GM10266 (cell line): ENCODE results near the gene GORASP1.

Experiments
- DNase-seq: peaks from one replicate; pipeline ENCODE4 v3.0.0; 2012; ENCODE audit errors: extremely low spot score
- TF ChIP-seq, protein P1 (sequence below): IDR thresholded peaks from 2 replicates; pipeline ENCODE4 v1.5.1; 2012; ENCODE audit warnings: mild to moderate bottlenecking, low read depth; ENCODE audit not compliant: control insufficient read depth, insufficient read depth; ENCODE audit errors: missing control alignments

Gene GORASP1

DNA sequence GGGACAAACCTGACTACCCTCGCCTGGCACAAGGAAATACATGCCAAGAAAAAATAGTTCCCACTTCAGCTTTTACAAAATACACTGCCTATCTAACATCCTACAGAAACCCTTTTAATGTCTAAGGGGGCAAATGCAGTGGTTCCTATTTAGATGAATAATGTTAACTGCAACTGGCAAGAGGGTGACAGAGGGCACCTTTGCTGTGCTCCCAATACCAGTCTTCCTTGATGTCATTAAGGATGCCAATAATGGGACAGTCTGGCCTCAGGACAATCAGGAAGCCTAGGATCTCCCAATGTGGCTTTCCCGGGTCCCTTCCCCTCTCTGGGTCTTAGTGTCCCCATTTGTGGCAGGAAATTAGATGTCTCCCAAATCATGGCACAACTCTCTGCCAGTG is 32.0 kb upstream of the GORASP1 start:
- TF ChIP-seq, protein P1, sequence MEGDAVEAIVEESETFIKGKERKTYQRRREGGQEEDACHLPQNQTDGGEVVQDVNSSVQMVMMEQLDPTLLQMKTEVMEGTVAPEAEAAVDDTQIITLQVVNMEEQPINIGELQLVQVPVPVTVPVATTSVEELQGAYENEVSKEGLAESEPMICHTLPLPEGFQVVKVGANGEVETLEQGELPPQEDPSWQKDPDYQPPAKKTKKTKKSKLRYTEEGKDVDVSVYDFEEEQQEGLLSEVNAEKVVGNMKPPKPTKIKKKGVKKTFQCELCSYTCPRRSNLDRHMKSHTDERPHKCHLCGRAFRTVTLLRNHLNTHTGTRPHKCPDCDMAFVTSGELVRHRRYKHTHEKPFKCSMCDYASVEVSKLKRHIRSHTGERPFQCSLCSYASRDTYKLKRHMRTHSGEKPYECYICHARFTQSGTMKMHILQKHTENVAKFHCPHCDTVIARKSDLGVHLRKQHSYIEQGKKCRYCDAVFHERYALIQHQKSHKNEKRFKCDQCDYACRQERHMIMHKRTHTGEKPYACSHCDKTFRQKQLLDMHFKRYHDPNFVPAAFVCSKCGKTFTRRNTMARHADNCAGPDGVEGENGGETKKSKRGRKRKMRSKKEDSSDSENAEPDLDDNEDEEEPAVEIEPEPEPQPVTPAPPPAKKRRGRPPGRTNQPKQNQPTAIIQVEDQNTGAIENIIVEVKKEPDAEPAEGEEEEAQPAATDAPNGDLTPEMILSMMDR: no peak
- no peak for DNase-seq

DNA sequence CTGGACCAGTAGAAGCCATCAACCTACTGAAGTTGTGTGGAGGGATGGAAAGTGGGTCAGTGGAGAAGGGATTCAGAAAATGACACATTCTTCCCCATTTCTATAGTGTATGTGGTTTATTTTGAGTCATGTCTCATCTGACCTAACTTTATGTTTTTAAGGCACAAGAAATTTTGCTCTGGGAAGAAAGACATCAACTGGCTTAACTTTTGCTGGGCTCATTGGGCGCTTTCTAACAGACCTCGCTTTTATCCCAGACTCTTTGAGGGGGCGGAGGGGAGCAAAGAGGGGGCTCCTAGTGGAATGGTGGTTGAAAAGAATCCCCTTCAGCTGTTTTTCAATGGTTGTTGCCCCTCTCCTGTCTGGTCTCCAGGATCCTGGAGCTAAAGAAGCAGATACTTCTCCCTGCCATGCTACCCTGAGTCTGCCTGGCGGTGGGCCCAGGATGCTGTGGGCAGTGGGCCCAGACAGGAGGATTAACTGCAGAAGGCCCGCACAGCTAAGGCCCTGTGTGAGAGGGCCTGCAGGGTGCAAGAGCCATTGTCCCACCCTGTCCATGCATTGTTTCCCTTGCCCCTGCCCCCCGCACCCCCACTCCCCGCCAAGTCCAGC is 31.5 kb upstream of the GORASP1 start:
- TF ChIP-seq, protein P1: no peak
- DNase-seq: no peak

DNA sequence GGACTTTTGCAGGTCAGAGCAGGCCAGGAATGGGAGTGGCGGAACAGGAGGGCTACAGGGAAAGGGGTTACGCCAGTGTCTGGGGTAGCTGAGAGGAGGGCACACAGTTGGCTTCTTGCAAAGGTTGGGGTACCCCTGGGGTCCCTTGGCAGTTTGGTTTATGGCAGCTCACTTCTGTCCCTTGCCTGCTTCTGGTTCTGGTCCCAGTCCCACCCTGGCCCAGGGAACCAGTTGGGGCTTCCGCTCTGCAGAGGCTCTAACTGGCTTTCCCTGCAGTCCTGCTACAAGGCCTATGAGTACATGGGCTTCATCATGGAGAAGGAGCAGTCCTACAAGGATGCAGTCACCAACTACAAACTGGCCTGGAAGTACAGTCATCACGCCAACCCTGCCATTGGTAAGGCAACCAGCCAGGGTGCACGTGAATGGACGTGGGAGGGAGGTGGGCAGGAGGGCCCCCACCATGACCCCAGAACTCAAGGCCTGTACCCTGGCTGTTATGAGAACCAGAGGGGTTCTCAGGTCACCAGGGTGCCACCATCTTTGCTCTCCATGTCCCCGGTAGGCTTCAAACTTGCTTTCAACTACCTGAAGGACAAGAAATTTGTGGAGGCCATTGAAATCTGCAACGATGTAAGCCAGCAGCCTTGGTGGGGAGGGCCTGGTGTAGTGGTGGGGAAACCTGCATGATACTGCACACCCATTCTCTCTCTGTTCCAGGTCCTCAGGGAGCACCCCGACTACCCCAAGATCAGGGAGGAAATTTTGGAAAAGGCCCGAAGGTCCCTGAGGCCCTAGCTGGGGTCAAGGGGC is 30.8 kb upstream of the GORASP1 start:
- TF ChIP-seq, protein P1: no peak
- no peak for DNase-seq

DNA sequence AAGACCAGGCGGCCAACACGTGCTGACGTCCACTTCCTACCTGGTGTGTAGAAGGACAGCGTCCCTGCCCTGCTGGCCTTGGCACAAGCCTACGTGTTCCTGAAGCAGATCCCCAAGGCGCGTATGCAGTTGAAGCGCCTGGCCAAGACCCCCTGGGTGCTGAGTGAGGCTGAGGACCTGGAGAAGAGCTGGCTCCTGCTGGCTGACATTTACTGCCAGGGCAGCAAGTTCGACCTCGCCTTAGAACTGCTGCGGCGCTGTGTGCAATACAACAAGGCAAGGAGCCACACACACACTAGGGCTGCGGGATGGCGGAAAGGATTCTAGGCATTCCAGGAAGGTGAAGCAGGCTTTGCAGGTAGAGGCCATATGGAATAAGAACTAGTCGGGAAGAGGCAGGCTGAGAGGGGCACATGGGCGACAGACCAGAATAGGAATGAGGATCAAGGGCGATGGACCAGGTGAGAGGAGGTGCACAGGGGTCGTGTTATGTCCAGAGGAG is 30.1 kb upstream of the GORASP1 start:
- no peak for DNase-seq
- TF ChIP-seq, protein P1: no peak

DNA sequence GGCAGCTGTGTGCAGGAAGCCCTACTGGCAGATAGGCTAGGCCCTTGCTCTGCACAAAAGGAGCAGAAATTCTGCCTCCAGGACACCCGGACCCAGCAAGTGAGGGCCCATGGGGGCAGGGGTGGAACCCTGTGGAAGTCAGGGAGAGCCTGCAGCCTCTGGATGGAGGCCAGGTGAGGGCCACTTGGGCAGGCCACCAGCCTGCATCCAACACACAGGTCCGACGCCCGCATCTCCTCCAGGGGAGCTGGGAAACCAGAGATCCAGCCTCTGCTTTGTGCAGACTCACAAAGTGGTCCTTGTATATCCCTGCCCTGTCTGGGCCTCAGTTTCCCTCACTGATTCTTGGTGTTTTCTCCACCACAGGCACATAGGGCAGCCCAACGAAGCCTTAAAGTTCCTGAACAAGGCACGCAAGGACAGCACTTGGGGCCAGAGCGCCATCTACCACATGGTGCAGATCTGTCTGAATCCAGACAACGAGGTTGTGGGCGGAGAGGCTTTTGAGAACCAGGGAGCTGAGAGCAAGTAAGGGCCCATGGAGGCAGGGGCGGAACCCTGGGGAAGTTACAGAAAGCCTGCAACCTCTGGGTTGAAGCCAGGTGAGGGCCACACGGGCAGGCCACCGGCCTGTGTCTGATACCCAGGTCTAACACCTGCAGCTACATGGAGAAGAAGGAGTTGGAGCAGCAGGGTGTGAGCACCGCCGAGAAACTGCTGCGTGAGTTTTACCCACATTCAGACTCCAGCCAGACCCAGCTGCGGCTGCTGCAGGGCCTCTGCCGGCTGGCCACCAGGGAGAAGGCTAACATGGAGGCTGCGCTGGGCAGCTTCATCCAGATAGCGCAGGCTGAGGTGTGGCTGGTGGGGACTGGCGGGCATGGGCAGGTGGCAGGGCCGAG is 29.4 kb upstream of the GORASP1 start:
- TF ChIP-seq, protein P1: no peak

DNA sequence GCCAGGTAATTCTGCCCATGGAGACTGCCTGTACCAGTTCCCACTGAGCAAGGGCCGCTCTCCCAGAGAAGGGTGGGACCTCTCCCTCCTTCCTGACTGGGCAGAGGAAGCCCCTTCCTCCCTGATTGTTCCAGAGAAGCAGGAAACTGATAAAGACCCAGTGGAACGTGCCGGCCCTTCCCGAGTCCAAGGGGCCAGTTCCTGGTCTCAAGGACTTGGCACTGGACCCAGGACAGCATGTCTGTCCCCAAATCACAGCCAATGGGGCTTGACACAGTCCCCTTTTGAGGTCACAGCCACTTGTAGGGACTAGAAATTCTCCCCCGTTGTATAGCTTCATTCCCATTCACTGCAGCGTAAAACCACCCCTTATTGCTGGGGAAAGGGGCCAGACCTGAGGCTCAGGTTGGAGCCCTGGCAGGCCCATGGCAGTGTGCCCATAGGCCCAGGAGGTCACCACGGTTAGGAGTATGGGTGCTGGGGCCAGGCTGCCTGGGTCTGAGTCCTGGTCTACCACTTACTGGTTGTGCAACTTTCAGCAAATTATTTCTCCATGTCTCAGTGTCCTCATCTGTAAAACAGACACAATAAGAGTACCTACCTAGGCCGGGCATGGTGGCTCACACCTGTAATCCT is 27.9 kb upstream of the GORASP1 start:
- no peak for DNase-seq
- TF ChIP-seq, protein P1: no peak

More for the DNA sequence above, 29.4 kb upstream of the GORASP1 start:
- no peak for DNase-seq
